AG09309 (cell line): Measurements from ENCODE around the gene DHRS4L2.
"Not testable (repeated sequence)": the region's sequence is repeated elsewhere in the genome, so short reads cannot be mapped to it uniquely, and the experiment has no call there.

Experiments
- DNase-seq: peaks from one replicate; pipeline ENCODE4 v3.0.0-alpha.2; 2010; ENCODE audit warnings: low read depth
- H3K4me3 ChIP-seq: 2 replicates; pipeline ENCODE4 v1.5.1; 2011; ENCODE audit warnings: mild to moderate bottlenecking, low read depth, low read length, moderate library complexity; ENCODE audit not compliant: control insufficient read depth
- TF ChIP-seq, protein P1 (sequence below): IDR thresholded peaks from 2 replicates; pipeline ENCODE4 v1.5.1; 2011; ENCODE audit warnings: mild to moderate bottlenecking, low read depth, low read length, inconsistent platforms; ENCODE audit not compliant: insufficient read depth, control insufficient read depth; ENCODE audit errors: missing control alignments

The DHRS4L2 gene

DNA sequence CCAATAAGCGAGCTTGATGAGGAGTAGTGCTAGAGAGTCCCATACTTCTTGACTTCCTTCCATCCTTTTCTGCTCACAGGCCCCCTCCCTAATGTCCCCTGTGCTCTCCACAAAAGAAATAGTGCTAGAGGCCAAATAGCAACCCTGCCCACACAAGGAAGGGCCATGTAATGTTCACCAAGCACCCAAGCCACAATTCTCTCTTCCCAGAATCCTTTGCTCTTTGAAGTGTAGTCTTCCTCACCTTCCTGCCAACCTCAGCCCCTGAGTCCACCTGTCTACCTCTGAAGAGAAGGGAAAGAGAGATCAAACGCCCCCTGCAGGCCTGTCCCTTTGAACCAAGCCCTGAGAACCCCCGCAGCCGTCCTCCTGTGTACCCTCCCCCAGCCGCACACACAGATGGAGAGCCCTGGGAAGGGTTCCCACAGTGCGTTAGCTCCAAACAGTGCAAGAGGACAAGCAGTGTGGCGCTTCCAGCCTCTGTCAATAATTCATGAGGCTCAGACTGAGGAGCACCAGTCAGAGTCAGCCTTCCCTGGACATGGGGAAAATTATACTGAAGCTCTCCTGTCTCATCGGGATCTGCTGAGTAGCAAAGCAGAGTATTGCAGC, 37.0 kb upstream of the DHRS4L2 start:
- DNase-seq, result no peak
- TF ChIP-seq, protein P1, sequence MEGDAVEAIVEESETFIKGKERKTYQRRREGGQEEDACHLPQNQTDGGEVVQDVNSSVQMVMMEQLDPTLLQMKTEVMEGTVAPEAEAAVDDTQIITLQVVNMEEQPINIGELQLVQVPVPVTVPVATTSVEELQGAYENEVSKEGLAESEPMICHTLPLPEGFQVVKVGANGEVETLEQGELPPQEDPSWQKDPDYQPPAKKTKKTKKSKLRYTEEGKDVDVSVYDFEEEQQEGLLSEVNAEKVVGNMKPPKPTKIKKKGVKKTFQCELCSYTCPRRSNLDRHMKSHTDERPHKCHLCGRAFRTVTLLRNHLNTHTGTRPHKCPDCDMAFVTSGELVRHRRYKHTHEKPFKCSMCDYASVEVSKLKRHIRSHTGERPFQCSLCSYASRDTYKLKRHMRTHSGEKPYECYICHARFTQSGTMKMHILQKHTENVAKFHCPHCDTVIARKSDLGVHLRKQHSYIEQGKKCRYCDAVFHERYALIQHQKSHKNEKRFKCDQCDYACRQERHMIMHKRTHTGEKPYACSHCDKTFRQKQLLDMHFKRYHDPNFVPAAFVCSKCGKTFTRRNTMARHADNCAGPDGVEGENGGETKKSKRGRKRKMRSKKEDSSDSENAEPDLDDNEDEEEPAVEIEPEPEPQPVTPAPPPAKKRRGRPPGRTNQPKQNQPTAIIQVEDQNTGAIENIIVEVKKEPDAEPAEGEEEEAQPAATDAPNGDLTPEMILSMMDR, result peak; percentile 6
- H3K4me3 ChIP-seq, result no peak overlapping the region

DNA sequence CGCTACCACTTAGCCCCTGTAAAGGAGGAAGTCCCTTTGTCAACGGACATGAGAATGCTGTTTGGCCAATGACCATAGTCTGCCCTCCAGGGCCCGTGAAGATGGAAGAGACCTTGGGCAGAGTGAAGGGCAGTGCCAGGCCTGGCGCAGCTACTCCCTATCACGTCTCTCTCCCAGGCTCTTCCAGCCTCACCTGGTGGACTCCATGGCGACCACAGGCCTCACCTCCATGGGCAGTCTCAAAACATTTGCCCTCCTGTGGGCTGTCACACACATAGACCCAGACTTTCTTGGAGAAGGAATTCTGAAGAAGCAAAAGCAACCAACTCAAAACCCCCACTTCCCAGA, 35.6 kb upstream of the DHRS4L2 start:
- DNase-seq, result not testable (repeated sequence)

DNA sequence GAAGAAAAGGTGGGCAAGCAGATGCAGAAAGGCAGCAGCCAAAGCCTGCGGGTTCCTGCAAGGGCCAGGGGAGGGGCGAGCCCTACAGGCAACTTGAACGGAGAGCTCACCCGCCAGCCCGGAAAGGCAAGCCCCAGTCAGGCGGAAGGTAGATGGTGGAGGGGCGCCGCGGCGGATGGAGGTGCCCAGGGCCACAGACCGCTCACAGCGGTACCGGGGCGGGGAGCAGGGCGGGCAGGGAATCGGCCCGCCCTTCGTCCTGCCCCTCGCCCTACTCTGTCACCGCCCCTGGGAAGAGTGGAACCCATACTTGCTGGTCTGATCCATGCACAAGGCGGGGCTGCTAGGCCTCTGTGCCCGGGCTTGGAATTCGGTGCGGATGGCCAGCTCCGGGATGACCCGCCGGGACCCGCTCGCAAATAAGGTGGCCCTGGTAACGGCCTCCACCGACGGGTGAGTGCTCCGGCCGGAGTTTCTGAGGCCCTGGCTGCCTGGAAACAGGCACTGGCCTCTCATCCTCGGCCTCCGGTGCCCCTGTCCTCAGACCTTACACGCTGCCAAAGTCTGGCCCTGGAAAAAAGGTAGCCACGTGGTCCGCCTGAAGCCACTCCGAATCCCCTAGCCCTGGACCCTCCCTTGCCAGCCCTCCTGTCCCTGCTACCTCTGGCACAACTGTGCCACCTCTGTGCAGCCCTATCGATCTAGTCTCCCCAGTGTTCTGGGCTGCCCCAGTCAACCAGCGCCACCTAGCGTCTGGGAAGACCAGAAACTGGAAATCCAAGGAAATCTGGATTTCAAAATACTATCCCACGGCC, 35.1 kb upstream of the DHRS4L2 start, which contains the start of gene DHRS4:
TSS of gene DHRS4 (plus strand) at position 307 of the 815 bp plus-strand sequence. CDS start at position 326, 19 bp downstream.
- peak; percentile 37 for DNase-seq
- H3K4me3 ChIP-seq, result peak within 1 kb of the TSS; percentile 66
- TF ChIP-seq, protein P1, result peak; percentile 94

More for the DNA sequence above, 35.6 kb upstream of the DHRS4L2 start:
- H3K4me3 ChIP-seq, result peak overlapping the region; percentile 66

DNA sequence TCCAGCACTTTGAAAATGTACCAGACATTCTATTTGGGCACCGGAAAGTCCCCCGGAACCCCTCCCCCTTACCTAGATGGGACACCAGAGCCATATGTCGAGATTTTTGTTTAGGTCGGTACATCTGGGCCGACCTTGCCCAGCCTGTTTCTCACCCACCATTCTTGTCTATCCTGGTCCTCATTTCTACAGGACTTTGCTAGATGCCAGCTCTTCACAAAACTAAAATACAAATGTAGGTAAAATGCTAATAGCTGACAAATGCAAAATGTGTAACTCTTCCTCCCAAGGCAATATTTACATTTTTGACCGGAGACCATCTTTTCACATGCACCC, 34.5 kb upstream of the DHRS4L2 start:
- not testable (repeated sequence) for DNase-seq
- peak overlapping the region; percentile 66 for H3K4me3 ChIP-seq

DNA sequence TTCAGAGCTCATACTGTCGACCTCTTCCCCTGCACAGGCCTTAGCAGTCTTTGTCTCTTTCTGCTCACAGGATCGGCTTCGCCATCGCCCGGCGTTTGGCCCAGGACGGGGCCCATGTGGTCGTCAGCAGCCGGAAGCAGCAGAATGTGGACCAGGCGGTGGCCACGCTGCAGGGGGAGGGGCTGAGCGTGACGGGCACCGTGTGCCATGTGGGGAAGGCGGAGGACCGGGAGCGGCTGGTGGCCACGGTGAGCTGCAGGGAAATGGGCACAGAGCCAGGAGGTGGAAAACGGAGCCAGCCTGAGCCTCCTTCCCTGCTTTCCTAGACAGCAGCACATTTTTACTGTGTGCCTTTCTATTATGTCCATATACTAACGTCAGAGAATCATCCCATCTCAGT, 33.8 kb upstream of the DHRS4L2 start:
- not testable (repeated sequence) for H3K4me3 ChIP-seq, DNase-seq

DNA sequence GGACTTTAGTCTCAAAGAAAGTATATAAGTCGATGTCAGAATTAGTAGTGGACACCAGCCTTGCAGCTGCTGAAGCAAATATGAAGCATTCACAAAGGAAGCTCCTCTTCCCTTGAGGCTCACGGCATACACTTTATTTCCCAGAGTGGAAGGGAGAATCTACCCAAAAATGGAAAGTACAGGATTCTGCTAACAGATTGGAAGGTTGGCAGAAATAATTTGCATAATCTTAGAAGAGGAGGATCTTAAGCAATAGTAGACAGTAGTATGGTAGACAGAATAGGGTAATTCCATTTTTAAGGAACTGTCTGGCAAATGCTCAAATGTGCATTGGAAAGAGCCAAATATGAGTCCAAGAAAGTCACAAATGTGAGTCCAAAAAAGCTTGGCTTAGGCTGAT, 32.9 kb upstream of the DHRS4L2 start:
- H3K4me3 ChIP-seq, DNase-seq: not testable (repeated sequence)

DNA sequence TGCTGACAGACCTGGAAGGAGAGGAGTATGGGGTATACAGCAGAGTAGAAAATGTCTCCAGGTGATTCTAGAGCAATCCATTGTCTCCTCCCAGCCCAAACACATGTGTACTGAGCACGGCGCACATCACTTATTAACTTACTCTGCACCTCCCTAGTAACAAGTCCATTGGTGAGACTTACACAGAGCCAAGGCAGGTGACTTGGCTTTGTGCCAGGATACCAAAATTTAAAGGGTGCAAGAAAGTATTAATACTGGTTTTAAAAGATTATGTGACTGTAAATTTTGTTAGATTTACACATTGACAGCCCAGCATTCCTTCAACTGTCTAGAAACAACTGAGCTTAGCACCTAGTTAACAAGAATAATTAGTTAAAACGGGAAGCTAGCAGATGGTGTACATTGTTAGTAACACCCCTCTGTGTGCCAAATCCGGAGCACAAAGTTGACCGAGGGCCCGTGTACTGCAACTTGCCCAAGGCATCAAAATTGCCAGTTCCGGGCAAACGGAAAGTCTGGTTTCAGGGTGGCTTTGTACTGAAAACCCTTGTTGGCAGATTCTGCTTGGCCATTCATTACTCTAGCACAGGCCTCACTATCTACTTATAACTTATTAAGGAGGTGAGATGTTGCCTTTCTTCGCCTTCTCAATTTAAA, 30.7 kb upstream of the DHRS4L2 start:
- not testable (repeated sequence) for H3K4me3 ChIP-seq, DNase-seq

DNA sequence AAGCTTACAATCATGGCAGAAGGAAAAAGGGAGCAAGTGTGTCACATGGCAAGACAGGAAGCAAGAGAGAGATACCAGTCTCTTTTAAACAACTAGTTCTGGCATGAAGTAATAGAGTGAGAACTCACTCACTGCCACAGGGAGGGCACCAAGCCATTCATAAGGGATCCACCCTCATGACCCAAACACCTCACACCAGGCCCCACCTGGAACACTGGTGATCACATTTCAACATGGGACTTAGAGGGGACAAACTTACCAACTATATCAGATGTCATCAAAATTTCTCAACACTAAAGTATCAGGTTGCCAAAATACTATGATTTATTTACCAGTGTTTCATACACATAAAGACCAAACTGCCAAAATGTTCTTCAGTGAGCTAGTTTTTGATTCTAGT, 27.8 kb upstream of the DHRS4L2 start:
- DNase-seq, H3K4me3 ChIP-seq: not testable (repeated sequence)

DNA sequence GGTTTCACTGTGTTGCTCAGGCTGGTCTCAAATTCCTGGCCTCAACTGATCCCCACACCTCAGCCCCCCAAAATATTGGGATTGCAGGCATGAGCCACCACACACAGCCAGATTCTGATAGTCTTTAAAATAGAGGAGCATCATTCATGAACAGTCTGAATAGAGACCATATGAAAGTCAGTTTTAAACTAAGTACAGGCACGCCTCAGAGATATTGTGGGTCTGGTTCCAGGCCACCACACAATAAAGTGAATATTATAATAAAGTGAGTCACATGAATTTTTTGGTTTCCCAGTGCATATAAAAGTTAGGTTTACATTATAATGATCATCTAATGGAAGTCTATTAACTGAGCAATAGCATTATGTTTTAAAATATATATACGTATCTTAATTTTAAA, 27.0 kb upstream of the DHRS4L2 start:
- DNase-seq, H3K4me3 ChIP-seq: not testable (repeated sequence)

DNA sequence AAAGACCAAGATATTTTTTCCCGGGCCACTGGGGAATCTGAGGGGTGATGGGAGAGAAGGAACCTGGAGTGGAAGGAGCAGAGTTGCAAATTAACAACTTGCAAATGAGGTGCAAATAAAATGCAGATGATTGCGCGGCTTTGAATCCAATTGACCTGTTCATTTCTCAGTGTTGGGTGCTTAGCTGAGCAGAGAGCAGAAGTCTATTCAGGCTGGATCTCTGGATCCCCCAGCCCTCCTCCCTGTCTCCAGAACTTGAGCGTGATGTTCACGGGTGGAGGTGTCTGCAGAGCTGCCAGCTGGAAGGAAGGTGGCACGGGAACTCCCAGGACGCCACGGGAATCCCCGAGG, 19.6 kb upstream of the DHRS4L2 start:
- not testable (repeated sequence) for H3K4me3 ChIP-seq, DNase-seq

DNA sequence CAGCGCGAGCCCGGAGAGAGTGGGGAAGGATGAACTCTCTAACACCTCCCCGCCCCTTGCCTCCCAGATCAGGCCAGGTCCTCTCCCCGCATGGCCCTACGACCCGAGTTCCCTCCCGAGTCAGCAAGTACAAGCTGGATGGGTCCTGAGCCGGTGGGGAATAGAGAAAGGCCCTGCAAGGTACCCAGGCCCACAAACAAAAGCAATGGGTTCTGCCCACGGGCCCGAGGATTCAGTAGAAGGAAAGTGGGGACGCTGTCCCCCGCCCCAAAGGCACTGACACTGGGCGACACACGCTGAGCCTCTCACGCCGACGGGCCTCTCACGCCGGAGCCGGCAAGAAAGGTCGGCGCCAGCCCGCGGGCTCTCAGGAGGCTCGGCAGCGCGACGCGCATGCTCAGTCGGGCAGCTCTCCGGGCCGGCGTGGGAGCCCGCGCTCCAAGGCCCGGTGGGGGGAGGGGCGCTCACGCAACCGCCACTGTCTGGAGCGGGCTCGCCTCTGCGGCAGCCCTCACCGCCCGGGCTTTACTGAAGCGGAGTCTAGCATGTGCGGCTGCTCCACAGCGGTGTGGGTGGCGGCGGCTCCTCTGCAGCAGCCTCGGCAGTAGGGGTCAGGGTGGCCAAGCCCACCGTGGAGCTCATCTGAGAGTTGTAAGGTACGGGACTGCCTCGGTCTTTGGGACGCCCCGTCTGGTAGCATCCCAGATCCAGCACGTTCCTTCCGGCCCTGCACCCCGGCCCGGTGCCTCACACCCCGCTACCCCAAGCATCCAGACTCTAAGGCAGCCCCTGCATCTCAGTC, 19.0 kb upstream of the DHRS4L2 start:
- DNase-seq, result not testable (repeated sequence)
- H3K4me3 ChIP-seq, result peak overlapping the region; percentile 40

DNA sequence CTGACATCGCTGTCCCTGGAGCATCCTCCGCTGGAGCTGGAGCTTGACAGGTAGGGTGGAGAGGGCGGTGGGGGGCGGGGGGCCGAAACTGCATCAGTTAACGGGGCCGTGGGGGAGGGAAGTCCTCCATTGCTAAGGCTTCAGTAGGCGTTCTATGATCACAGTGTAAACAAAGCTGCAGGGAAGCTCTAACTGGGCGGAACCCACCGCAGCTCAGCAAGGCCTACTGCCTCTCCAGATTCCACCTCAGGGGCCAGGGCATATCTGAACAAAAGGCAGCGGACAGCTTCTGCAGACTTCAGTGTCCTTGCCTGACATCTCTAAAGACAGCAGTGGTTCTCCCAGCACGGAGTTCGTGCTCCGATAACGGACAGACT, 18.5 kb upstream of the DHRS4L2 start:
- DNase-seq, H3K4me3 ChIP-seq: not testable (repeated sequence)

DNA sequence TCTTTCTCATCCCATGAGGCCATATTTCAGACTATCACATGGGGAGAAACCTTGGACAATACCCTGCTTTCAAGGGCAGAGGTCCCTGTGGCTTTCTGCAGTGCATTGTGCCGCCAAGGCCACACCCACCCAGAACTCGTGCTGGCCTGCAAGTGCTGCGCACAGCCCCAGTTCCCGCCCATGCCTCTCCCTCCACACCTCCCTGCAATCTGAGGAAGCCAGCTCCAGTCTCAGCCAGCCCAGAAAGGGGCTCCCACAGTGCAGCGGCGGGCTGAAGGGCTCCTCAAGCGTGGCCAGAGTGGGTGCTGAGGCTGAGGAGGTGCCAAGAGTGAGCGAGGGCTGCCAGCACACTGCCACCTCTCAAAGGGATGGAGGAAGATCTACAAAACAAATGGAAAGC, 15.6 kb upstream of the DHRS4L2 start:
- H3K4me3 ChIP-seq, DNase-seq: not testable (repeated sequence)

DNA sequence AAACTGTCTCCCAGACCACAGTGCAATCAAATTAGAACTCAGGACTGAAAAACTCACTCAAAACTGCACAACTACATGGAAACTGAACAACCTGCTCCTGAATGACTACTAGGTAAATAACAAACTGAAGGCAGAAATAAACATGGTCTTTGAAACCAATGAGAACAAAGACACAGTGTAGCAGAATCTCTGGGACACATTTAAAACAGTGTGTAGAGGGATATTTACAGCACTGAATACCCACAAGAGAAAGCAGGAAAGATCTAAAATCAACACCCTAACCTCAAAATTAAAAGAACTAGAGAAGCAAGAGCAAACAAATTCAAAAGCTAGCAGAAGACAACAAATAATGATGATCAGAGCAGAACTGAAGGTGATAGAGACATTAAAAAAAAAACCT, 14.7 kb upstream of the DHRS4L2 start:
- H3K4me3 ChIP-seq, DNase-seq: not testable (repeated sequence)
